IMR-90 (cell line): ENCODE results near the gene CPLX4. TPM values are rescaled to one million over a fixed set of nuclear protein-coding genes. Genes with fewer than 3 reads are reported as not detected.

Experiments
- ATAC-seq: fragments of 200-7000 bp; cut with Tn5 transposase; 2 replicates; pipeline ENCODE4 v1.9.1; 2020; ENCODE audit warnings: low read depth, mild to moderate bottlenecking, moderate library complexity
- BruUV-seq: library from RNA; stranded (reverse); fragments of 400-500 nt; replicated peaks from 2 replicates; lab custom pipeline; 2021; lab: Mats Ljungman, UMichigan
- CTCF ChIA-PET: fragments of 300-600 bp; formaldehyde crosslinking; extraction: SDS; loops from one replicate; lab custom pipeline; 2021; ENCODE audit warnings: antibody characterized with exemption; lab: Yijun Ruan, JAX
- POLR2A ChIA-PET: fragments of 300-600 bp; sonication (Branson Sonifier 250); formaldehyde crosslinking; loops from one replicate; lab custom pipeline; 2022; ENCODE audit warnings: antibody characterized with exemption; ENCODE audit not compliant: unreplicated experiment; lab: Charles Lee
- DNase-seq: peaks from one replicate; pipeline ENCODE4 v3.0.0; 2013
- H2AFZ ChIP-seq: replicated peaks from 2 replicates; pipeline ENCODE3; 2013; ENCODE audit warnings: low read length, mild to moderate bottlenecking; ENCODE audit not compliant: poor library complexity
- H2AK5ac ChIP-seq: 2 replicates; pipeline ENCODE4 v1.6.1; 2013; ENCODE audit warnings: low read depth, low read length, inconsistent platforms
- H2AK9ac ChIP-seq: replicated peaks from 2 replicates; pipeline ENCODE3; 2013; ENCODE audit warnings: mild to moderate bottlenecking, low read depth, low read length, moderate library complexity; ENCODE audit not compliant: poor library complexity
- H2BK120ac ChIP-seq: 2 replicates; pipeline ENCODE4 v1.6.1; 2013; ENCODE audit warnings: low read depth, low read length, inconsistent platforms
- H2BK15ac ChIP-seq: 3 replicates; pipeline ENCODE4 v1.6.1; 2013; ENCODE audit warnings: low read depth, low read length, inconsistent platforms
- H2BK20ac ChIP-seq: 2 replicates; pipeline ENCODE4 v1.6.1; 2013; ENCODE audit warnings: low read depth, mild to moderate bottlenecking, inconsistent platforms, low read length, moderate library complexity
- H2BK5ac ChIP-seq: 2 replicates; pipeline ENCODE4 v1.6.1; 2013; ENCODE audit warnings: mild to moderate bottlenecking, low read depth, low read length, inconsistent platforms; ENCODE audit not compliant: poor library complexity, severe bottlenecking
- H3K14ac ChIP-seq: replicated peaks from 2 replicates; pipeline ENCODE4 v1.6.1; 2013; ENCODE audit warnings: low read depth, low read length, inconsistent platforms
- H3K18ac ChIP-seq: 2 replicates; pipeline ENCODE4 v1.6.1; 2013; ENCODE audit warnings: low read depth, low read length, control low read depth
- H3K23ac ChIP-seq: 2 replicates; pipeline ENCODE4 v1.6.1; 2013; ENCODE audit warnings: low read depth, low read length, inconsistent platforms
- H3K27ac ChIP-seq: 2 replicates; pipeline ENCODE4 v1.5.1; 2013; ENCODE audit warnings: mild to moderate bottlenecking, control low read depth, low read length; ENCODE audit not compliant: insufficient read depth
- H3K27me3 ChIP-seq: 2 replicates; pipeline ENCODE4 v1.6.1; 2013; ENCODE audit warnings: low read length; ENCODE audit not compliant: control insufficient read depth, insufficient read depth
- H3K36me3 ChIP-seq: 2 replicates; pipeline ENCODE4 v1.6.1; 2013; ENCODE audit warnings: low read length, mixed read lengths; ENCODE audit not compliant: control insufficient read depth, insufficient read depth
- H3K4ac ChIP-seq: 2 replicates; pipeline ENCODE4 v1.6.1; 2013; ENCODE audit warnings: low read depth, low read length, inconsistent platforms
- H3K4me1 ChIP-seq: 2 replicates; pipeline ENCODE4 v1.6.1; 2013; ENCODE audit warnings: low read length, mixed read lengths; ENCODE audit not compliant: control insufficient read depth, insufficient read depth
- H3K4me2 ChIP-seq: 2 replicates; pipeline ENCODE4 v1.6.1; 2013; ENCODE audit warnings: low read depth, mild to moderate bottlenecking, control low read depth, low read length, moderate library complexity
- H3K4me3 ChIP-seq: 2 replicates; pipeline ENCODE4 v1.5.1; 2013; ENCODE audit warnings: low read depth, mild to moderate bottlenecking, control low read depth, low read length, moderate library complexity; ENCODE audit not compliant: insufficient read depth
- H3K56ac ChIP-seq: 2 replicates; pipeline ENCODE4 v1.6.1; 2013; ENCODE audit warnings: low read length, inconsistent platforms; ENCODE audit not compliant: insufficient read depth; ENCODE audit errors: extremely low read depth
- H3K79me1 ChIP-seq, 2 experiments: 2 replicates each; pipeline ENCODE4 v1.6.1; 2013; ENCODE audit warnings: low read length in 2 of 2, inconsistent platforms in 1 of 2, low read depth in 1 of 2
- H3K9ac ChIP-seq: 2 replicates; pipeline ENCODE4 v1.6.1; 2013; ENCODE audit warnings: low read depth, low read length, control low read depth
- H3K9me1 ChIP-seq: 2 replicates; pipeline ENCODE4 v1.6.1; 2013; ENCODE audit warnings: low read length, inconsistent platforms; ENCODE audit not compliant: insufficient read depth
- H3K9me3 ChIP-seq: 2 replicates; pipeline ENCODE4 v1.6.1; 2013; ENCODE audit warnings: low read length; ENCODE audit not compliant: control insufficient read depth, insufficient read depth
- H4K20me1 ChIP-seq: 2 replicates; pipeline ENCODE4 v1.6.1; 2013; ENCODE audit warnings: low read length, inconsistent platforms; ENCODE audit not compliant: insufficient read depth
- H4K5ac ChIP-seq: 2 replicates; pipeline ENCODE4 v1.6.1; 2013; ENCODE audit warnings: mild to moderate bottlenecking, low read depth, low read length, control low read depth
- H4K8ac ChIP-seq, 2 experiments: 2 replicates each; pipeline ENCODE4 v1.6.1; 2013; ENCODE audit warnings: low read depth in 2 of 2, low read length in 2 of 2, control low read depth in 1 of 2, inconsistent platforms in 1 of 2
- H4K91ac ChIP-seq: 2 replicates; pipeline ENCODE4 v1.6.1; 2013; ENCODE audit warnings: low read depth, low read length, inconsistent platforms; ENCODE audit not compliant: insufficient read depth
- POLR2A ChIP-seq: IDR thresholded peaks from 2 replicates; pipeline ENCODE4 v1.6.1; 2012; ENCODE audit warnings: mild to moderate bottlenecking, low read depth, low read length
- WGBS, 2 experiments: methylation state at CpG; one replicate each; pipeline versions ENCODE4 v1.1.5 to v1.1.7; 2013; ENCODE audit warnings: missing lambda C conversion rate in 2 of 2; ENCODE audit not compliant: insufficient read length in 1 of 2; ENCODE audit errors: extremely low coverage in 2 of 2; 5-methylcytosine and 5-hydroxymethylcytosine counted together
- dilution Hi-C: fragments of 300-500 bp; cut with HindIII; formaldehyde crosslinking; loops from one replicate; pipeline ENCODE4 v1.14.3; 2018; ENCODE audit warnings: low sequenced_read_pairs; ENCODE audit not compliant: unreplicated experiment
- in situ Hi-C: fragments of 300-500 bp; cut with MboI; formaldehyde crosslinking; loops from 3 replicates; pipeline ENCODE4 v1.14.3; 2019; ENCODE audit warnings: low sequenced_read_pairs, inconsistent platforms, mixed read lengths
- intact Hi-C: fragments of 100-400 bp; cut with micrococcal nuclease; formaldehyde crosslinking; loops from 2 replicates; pipeline ENCODE4 v1.10.0; 2022
- polyA plus RNA-seq, 3 experiments: library from polyadenylated mRNA; depleted of rRNA; stranded (reverse); fragments of >200 nt; gene quantifications; 2 replicates each; pipeline ENCODE4 v1.2.3, GENCODE V29; 2012; ENCODE audit warnings: low replicate concordance in 1 of 3
- total RNA-seq: library from RNA; depleted of rRNA; stranded (reverse); fragments of >200 nt; gene quantifications from 2 replicates; pipeline ENCODE4 v1.2.3, GENCODE V29; 2012
- TF ChIP-seq, protein P1 (sequence below): conservative IDR thresholded peaks from 2 replicates; pipeline ENCODE4 v1.5.1; 2012; ENCODE audit warnings: mild to moderate bottlenecking, low read depth, low read length, improper control_type of control experiment

CPLX4 gene
- total and polyA plus RNA-seq, 2 of the 4 experiments (the other 2 are of a cell fraction), result not detected

GRCh38 chr18:59268721-59269562, 49.5 kb downstream of the CPLX4 start:
- in situ Hi-C loops (no loop called here), intact Hi-C loops (no loop called here), dilution Hi-C loops (no loop called here)
- Histone ChIP-seq H3K9me3 (peaks cover 24% of the 10 kb centered on the region; the same call in 1 of the 2 replicates), H2BK20ac (no peak overlapping the region), H2BK120ac (no peak overlapping the region), H3K56ac (no peak overlapping the region), H3K23ac (no peak overlapping the region), H2AFZ (peak overlapping the region; percentile 68), H4K8ac (no peak overlapping the region), H2AK9ac (no peak overlapping the region), H3K9ac (no peak overlapping the region), H3K4ac (no peak overlapping the region), H4K91ac (no peak overlapping the region), H3K9me1 (no peaks in the 10 kb centered on the region), H2BK5ac (no peak overlapping the region), H3K4me2 (no peak overlapping the region), H4K5ac (no peak overlapping the region), H3K14ac (no peak overlapping the region), H2AK5ac (no peak overlapping the region), H3K18ac (no peak overlapping the region), H3K4me1 (no peaks in the 10 kb centered on the region), H3K4me3 (peak overlapping the region; percentile 25), H2BK15ac (no peak overlapping the region), H3K27me3 (peaks cover 98% of the 10 kb centered on the region), H3K36me3 (no peaks in the 10 kb centered on the region), H4K20me1 (peaks cover 3% of the 10 kb centered on the region; the same call in 1 of the 2 replicates), H3K79me1 (no peaks in the 10 kb centered on the region), H3K27ac (no peak overlapping the region)
- peak; percentile 60 for ATAC-seq
- CTCF ChIA-PET, result interaction anchor here (0.5 to 1.4 kb wide), 4 partner anchors 9 to 649 kb away, joined by 3 to 6 read pairs (median 4); no protein-coding TSS in a partner anchor
- POLR2A ChIA-PET, result no interaction called here
- TF ChIP-seq, protein P1, sequence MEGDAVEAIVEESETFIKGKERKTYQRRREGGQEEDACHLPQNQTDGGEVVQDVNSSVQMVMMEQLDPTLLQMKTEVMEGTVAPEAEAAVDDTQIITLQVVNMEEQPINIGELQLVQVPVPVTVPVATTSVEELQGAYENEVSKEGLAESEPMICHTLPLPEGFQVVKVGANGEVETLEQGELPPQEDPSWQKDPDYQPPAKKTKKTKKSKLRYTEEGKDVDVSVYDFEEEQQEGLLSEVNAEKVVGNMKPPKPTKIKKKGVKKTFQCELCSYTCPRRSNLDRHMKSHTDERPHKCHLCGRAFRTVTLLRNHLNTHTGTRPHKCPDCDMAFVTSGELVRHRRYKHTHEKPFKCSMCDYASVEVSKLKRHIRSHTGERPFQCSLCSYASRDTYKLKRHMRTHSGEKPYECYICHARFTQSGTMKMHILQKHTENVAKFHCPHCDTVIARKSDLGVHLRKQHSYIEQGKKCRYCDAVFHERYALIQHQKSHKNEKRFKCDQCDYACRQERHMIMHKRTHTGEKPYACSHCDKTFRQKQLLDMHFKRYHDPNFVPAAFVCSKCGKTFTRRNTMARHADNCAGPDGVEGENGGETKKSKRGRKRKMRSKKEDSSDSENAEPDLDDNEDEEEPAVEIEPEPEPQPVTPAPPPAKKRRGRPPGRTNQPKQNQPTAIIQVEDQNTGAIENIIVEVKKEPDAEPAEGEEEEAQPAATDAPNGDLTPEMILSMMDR, result peak; percentile 35
- no peak for TF ChIP-seq POLR2A
- WGBS, 2 experiments, result 4% methylated on average over 37 of the region's 90 CpGs; no CpG with 5 or more reads in 1 of the 2 experiments
- BruUV-seq, result no TSS peak
- no peak for DNase-seq
